Measurements from ENCODE around the gene SPIN2A. TPM values are rescaled to one million over a fixed set of nuclear protein-coding genes. Genes with fewer than 3 reads are reported as not detected.
A peak's percentile ranks its signal among the peaks of the same experiment; 100 is the strongest.
"Not testable (repeated sequence)": the region's sequence is repeated elsewhere in the genome, so short reads cannot be mapped to it uniquely, and the experiment has no call there.

Gene SPIN2A
- total RNA-seq = 3.7 TPM

- not testable (repeated sequence) for H3K9ac ChIP-seq (ENCODE audit: low read depth in 1 of 3, low read length in 3 of 3); H3K27me3 ChIP-seq (ENCODE audit: control insufficient read depth in 3 of 3, insufficient read depth in 3 of 3, low read length in 3 of 3); H3K27ac ChIP-seq (ENCODE audit: low read depth, low read length); H3K9me3 ChIP-seq (ENCODE audit: control insufficient read depth in 3 of 3, low read length in 3 of 3); H3K36me3 ChIP-seq (ENCODE audit: control insufficient read depth in 3 of 3, insufficient read depth in 3 of 3, low read length in 3 of 3); H3K4me1 ChIP-seq (ENCODE audit: control insufficient read depth in 3 of 3, insufficient read depth in 3 of 3, low read length in 3 of 3)
- peak within 1 kb of the TSS; percentile 21 to 49 (median 48) for H3K4me3 ChIP-seq (ENCODE audit: low read length in 3 of 3)
These were observed at the start of gene SPIN2A for GRCh38 chrX:57137073-57137472. Gene SPIN2A (minus strand): TSS chrX:57137397. CDS start chrX:57136597, 800 bp downstream.

DNA sequence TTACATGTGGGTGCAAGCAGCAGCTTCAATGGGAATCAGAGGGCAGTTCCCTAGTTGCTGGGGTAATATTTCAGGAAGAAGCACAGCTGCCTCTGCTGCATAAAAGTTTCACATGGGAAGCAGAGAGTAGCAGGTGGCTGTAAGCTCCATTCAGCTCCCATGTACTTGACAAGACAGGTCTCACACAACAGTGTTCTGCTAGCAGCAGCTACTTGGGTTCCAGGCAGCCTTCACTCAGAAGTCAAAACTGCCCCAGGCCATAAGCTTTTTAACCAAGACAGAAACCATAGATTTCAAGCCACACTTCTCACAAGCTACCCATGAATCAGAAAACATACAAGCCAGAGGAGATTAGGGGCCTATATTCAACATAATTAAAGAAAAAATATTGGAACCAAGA is 41.4 kb upstream of the SPIN2A start:
- Histone ChIP-seq H3K36me3 (ENCODE audit: control insufficient read depth in 3 of 3, insufficient read depth in 3 of 3, low read length in 3 of 3) (no peaks in the 10 kb centered on the region), H3K4me3 (ENCODE audit: low read length in 3 of 3) (no peak overlapping the region), H3K9ac (ENCODE audit: low read depth in 1 of 3, low read length in 3 of 3) (no peak overlapping the region), H3K27ac (ENCODE audit: low read depth, low read length) (no peak overlapping the region), H3K4me1 (ENCODE audit: control insufficient read depth in 3 of 3, insufficient read depth in 3 of 3, low read length in 3 of 3) (no peaks in the 10 kb centered on the region), H3K27me3 (ENCODE audit: control insufficient read depth in 3 of 3, insufficient read depth in 3 of 3, low read length in 3 of 3) (no peaks in the 10 kb centered on the region), H3K9me3 (ENCODE audit: control insufficient read depth in 3 of 3, low read length in 3 of 3) (no peaks in the 10 kb centered on the region)

DNA sequence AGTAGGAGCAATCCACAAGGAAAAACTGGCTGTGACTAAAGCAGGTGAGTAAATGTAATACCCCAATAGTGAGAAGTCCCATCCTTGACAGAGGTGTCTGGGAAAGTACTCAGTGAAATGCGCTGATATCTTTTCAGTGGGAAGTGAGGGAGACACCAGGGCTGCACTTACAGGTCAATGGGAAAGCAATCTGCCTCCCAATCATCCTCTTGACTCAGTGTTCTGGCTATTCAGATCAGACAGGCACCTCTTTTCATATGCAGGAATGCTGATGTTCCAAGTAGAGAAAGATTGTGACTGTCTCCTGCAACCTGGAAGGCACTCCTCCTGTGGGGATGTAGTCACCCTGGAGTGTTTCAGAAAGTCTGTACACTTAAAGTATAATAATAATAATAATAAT is 39.9 kb upstream of the SPIN2A start:
- no peak overlapping the region for H3K9ac ChIP-seq (ENCODE audit: low read depth in 1 of 3, low read length in 3 of 3)
- H3K36me3 ChIP-seq (ENCODE audit: control insufficient read depth in 3 of 3, insufficient read depth in 3 of 3, low read length in 3 of 3) = no peaks in the 10 kb centered on the region
- no peaks in the 10 kb centered on the region for H3K27me3 ChIP-seq (ENCODE audit: control insufficient read depth in 3 of 3, insufficient read depth in 3 of 3, low read length in 3 of 3)
- H3K4me1 ChIP-seq (ENCODE audit: control insufficient read depth in 3 of 3, insufficient read depth in 3 of 3, low read length in 3 of 3) = no peaks in the 10 kb centered on the region
- no peak overlapping the region for H3K4me3 ChIP-seq (ENCODE audit: low read length in 3 of 3)
- no peaks in the 10 kb centered on the region for H3K9me3 ChIP-seq (ENCODE audit: control insufficient read depth in 3 of 3, low read length in 3 of 3)
- H3K27ac ChIP-seq (ENCODE audit: low read depth, low read length) = no peak overlapping the region

GRCh38 chrX:57172544-57172943 is 35.3 kb upstream of the SPIN2A start:
- Histone ChIP-seq H3K27me3 (ENCODE audit: control insufficient read depth in 3 of 3, insufficient read depth in 3 of 3, low read length in 3 of 3) (no peaks in the 10 kb centered on the region), H3K27ac (ENCODE audit: low read depth, low read length) (no peak overlapping the region), H3K36me3 (ENCODE audit: control insufficient read depth in 3 of 3, insufficient read depth in 3 of 3, low read length in 3 of 3) (no peaks in the 10 kb centered on the region), H3K4me3 (ENCODE audit: low read length in 3 of 3) (no peak overlapping the region), H3K4me1 (ENCODE audit: control insufficient read depth in 3 of 3, insufficient read depth in 3 of 3, low read length in 3 of 3) (no peaks in the 10 kb centered on the region), H3K9me3 (ENCODE audit: control insufficient read depth in 3 of 3, low read length in 3 of 3) (no peaks in the 10 kb centered on the region), H3K9ac (ENCODE audit: low read depth in 1 of 3, low read length in 3 of 3) (no peak overlapping the region)

DNA sequence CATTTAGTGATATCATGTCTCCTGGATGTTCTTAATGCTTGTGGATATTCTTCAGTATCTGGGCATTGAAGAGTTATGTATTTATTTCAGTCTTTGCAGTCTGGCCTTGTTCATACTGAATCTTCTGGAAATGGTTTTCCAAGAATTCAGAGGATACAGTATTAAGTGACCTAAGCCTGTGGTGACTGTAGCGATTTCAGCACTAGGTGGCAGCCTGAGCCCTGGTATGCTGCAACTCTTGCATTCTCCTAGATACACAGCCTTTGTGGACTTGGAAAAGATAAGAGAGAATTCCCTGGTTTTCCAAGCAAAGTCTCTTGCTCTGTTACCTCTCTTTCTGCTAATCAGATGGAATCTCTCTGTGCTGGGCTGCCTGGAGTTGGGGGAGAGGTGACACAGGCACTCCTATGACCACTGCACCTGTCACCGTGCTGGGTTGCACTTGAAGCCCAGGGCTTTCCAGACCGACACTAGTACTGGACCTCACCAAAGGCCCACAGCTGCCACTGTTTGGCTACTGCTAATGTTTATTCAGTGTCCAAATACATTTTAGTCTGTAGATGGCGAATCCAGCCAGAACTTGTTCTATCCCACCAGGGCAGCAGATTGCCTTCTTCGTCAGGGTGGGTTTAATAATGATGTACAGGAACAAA is 19.3 kb upstream of the SPIN2A start:
- Histone ChIP-seq H3K36me3 (ENCODE audit: control insufficient read depth in 3 of 3, insufficient read depth in 3 of 3, low read length in 3 of 3) (no peaks in the 10 kb centered on the region), H3K27ac (ENCODE audit: low read depth, low read length) (no peak overlapping the region), H3K4me1 (ENCODE audit: control insufficient read depth in 3 of 3, insufficient read depth in 3 of 3, low read length in 3 of 3) (no peaks in the 10 kb centered on the region), H3K27me3 (ENCODE audit: control insufficient read depth in 3 of 3, insufficient read depth in 3 of 3, low read length in 3 of 3) (no peaks in the 10 kb centered on the region), H3K4me3 (ENCODE audit: low read length in 3 of 3) (no peak overlapping the region), H3K9ac (ENCODE audit: low read depth in 1 of 3, low read length in 3 of 3) (no peak overlapping the region), H3K9me3 (ENCODE audit: control insufficient read depth in 3 of 3, low read length in 3 of 3) (no peaks in the 10 kb centered on the region)

DNA sequence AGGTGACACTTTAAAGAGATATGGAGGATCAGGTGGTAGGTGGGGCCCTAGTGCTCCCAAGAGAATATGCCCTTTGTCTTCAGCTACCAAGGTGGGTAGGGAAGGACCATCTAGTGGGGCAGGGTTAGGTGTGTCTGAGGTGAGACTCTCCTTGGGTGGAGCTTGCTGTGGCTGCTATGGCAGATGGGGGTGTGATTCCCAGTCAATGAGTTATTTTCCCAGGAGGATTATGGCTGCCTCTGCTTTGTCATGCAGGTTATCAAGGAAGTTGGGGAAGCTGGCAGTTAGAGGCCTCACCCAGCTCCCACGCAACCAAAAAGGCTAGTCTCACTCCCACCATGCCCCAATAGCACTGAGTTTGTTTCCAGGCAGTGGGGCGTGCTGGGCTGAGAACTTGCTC is 18.0 kb upstream of the SPIN2A start:
- Histone ChIP-seq H3K4me3 (ENCODE audit: low read length in 3 of 3) (no peak overlapping the region), H3K27me3 (ENCODE audit: control insufficient read depth in 3 of 3, insufficient read depth in 3 of 3, low read length in 3 of 3) (no peaks in the 10 kb centered on the region), H3K9ac (ENCODE audit: low read depth in 1 of 3, low read length in 3 of 3) (no peak overlapping the region), H3K9me3 (ENCODE audit: control insufficient read depth in 3 of 3, low read length in 3 of 3) (no peaks in the 10 kb centered on the region), H3K4me1 (ENCODE audit: control insufficient read depth in 3 of 3, insufficient read depth in 3 of 3, low read length in 3 of 3) (no peaks in the 10 kb centered on the region), H3K27ac (ENCODE audit: low read depth, low read length) (no peak overlapping the region), H3K36me3 (ENCODE audit: control insufficient read depth in 3 of 3, insufficient read depth in 3 of 3, low read length in 3 of 3) (no peaks in the 10 kb centered on the region)

- H3K27ac ChIP-seq (ENCODE audit: low read depth, low read length); H3K4me3 ChIP-seq (ENCODE audit: low read length in 3 of 3); H3K4me1 ChIP-seq (ENCODE audit: control insufficient read depth in 3 of 3, insufficient read depth in 3 of 3, low read length in 3 of 3); H3K36me3 ChIP-seq (ENCODE audit: control insufficient read depth in 3 of 3, insufficient read depth in 3 of 3, low read length in 3 of 3); H3K27me3 ChIP-seq (ENCODE audit: control insufficient read depth in 3 of 3, insufficient read depth in 3 of 3, low read length in 3 of 3); H3K9me3 ChIP-seq (ENCODE audit: control insufficient read depth in 3 of 3, low read length in 3 of 3); H3K9ac ChIP-seq (ENCODE audit: low read depth in 1 of 3, low read length in 3 of 3): not testable (repeated sequence)
These were observed 15.0 kb upstream of the SPIN2A start for GRCh38 chrX:57152222-57152621.

- Histone ChIP-seq H3K36me3 (ENCODE audit: control insufficient read depth in 3 of 3, insufficient read depth in 3 of 3, low read length in 3 of 3) (no peaks in the 10 kb centered on the region), H3K4me3 (ENCODE audit: low read length in 3 of 3) (no peak overlapping the region), H3K4me1 (ENCODE audit: control insufficient read depth in 3 of 3, insufficient read depth in 3 of 3, low read length in 3 of 3) (no peaks in the 10 kb centered on the region), H3K27me3 (ENCODE audit: control insufficient read depth in 3 of 3, insufficient read depth in 3 of 3, low read length in 3 of 3) (no peaks in the 10 kb centered on the region), H3K9ac (ENCODE audit: low read depth in 1 of 3, low read length in 3 of 3) (no peak overlapping the region), H3K27ac (ENCODE audit: low read depth, low read length) (no peak overlapping the region), H3K9me3 (ENCODE audit: control insufficient read depth in 3 of 3, low read length in 3 of 3) (no peaks in the 10 kb centered on the region)
These were observed 1.5 kb upstream of the SPIN2A start for GRCh38 chrX:57138674-57139073.

DNA sequence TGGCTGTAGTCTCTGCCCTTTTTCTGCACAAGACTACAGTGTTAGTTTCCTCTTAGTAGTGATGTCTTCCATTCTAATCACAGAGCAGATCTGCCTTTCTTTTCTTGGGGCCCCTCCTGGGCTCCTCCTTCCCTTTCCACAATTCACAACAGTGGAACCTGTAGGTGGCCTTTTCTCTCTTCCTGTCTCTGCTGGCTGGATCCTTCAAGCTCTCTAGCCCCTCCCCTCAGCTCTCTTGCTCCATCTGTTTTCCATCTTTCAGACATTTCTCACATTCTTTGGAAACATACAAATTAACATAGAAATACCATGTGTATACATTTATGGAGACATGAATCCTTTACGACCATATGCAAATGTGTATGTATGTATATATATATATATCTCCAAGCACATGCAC is 304 bp upstream of the SPIN2A start:
- no peaks in the 10 kb centered on the region for H3K36me3 ChIP-seq (ENCODE audit: control insufficient read depth in 3 of 3, insufficient read depth in 3 of 3, low read length in 3 of 3)
- peak overlapping the region; percentile 21 to 49 (median 48) for H3K4me3 ChIP-seq (ENCODE audit: low read length in 3 of 3)
- H3K27ac ChIP-seq (ENCODE audit: low read depth, low read length) = no peak overlapping the region

DNA sequence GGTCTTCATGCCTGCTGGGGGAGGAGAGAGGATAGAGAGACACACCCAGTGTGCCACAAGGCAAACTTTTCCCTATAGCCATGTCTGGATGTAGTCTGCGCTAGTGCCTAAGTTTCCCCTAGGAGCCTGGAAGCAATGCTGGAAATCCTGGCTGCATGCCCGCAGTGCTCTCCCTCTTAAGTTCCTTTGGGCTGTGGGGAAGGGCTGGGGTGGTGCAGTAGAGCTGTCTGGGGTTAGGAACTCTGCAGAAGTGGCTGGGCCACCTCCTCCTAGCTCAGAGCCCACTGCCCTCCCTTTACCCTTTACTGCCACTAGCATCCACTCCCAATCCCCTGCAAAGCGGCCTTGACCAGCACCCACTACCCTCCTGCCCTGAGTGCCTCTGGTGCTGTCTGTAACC is 608 bp downstream of the SPIN2A start:
- H3K27ac ChIP-seq (ENCODE audit: low read depth, low read length); H3K4me1 ChIP-seq (ENCODE audit: control insufficient read depth in 3 of 3, insufficient read depth in 3 of 3, low read length in 3 of 3); H3K9ac ChIP-seq (ENCODE audit: low read depth in 1 of 3, low read length in 3 of 3); H3K4me3 ChIP-seq (ENCODE audit: low read length in 3 of 3); H3K9me3 ChIP-seq (ENCODE audit: control insufficient read depth in 3 of 3, low read length in 3 of 3); H3K27me3 ChIP-seq (ENCODE audit: control insufficient read depth in 3 of 3, insufficient read depth in 3 of 3, low read length in 3 of 3); H3K36me3 ChIP-seq (ENCODE audit: control insufficient read depth in 3 of 3, insufficient read depth in 3 of 3, low read length in 3 of 3): not testable (repeated sequence)

More for the DNA sequence above, 304 bp upstream of the SPIN2A start:
- H3K9me3 ChIP-seq (ENCODE audit: control insufficient read depth in 3 of 3, low read length in 3 of 3) = no peaks in the 10 kb centered on the region
- no peaks in the 10 kb centered on the region for H3K27me3 ChIP-seq (ENCODE audit: control insufficient read depth in 3 of 3, insufficient read depth in 3 of 3, low read length in 3 of 3)
- no peak overlapping the region for H3K9ac ChIP-seq (ENCODE audit: low read depth in 1 of 3, low read length in 3 of 3)
- H3K4me1 ChIP-seq (ENCODE audit: control insufficient read depth in 3 of 3, insufficient read depth in 3 of 3, low read length in 3 of 3) = no peaks in the 10 kb centered on the region

DNA sequence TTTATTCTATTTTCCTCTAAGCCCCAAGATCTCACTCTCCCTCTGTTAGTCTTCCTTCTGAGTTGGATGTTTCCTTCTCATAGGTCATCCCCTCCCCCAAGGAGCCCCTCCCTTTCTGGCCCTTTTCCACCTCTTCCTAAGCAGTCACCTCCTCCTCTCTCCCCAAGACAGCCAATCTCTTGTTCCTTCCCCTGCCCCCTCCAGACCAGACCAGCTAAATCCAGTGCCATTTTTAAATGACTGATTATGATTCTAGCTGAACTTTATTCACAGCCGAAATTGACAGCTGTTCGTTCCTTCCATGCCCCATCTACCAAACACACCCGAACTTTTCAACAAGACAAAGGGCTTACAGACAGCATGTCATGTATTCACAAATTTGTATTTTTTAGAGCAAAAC is 1.9 kb downstream of the SPIN2A start:
- Histone ChIP-seq H3K27ac (ENCODE audit: low read depth, low read length) (no peak overlapping the region), H3K36me3 (ENCODE audit: control insufficient read depth in 3 of 3, insufficient read depth in 3 of 3, low read length in 3 of 3) (no peaks in the 10 kb centered on the region), H3K27me3 (ENCODE audit: control insufficient read depth in 3 of 3, insufficient read depth in 3 of 3, low read length in 3 of 3) (no peaks in the 10 kb centered on the region), H3K4me1 (ENCODE audit: control insufficient read depth in 3 of 3, insufficient read depth in 3 of 3, low read length in 3 of 3) (no peaks in the 10 kb centered on the region), H3K9me3 (ENCODE audit: control insufficient read depth in 3 of 3, low read length in 3 of 3) (no peaks in the 10 kb centered on the region), H3K9ac (ENCODE audit: low read depth in 1 of 3, low read length in 3 of 3) (no peak overlapping the region), H3K4me3 (ENCODE audit: low read length in 3 of 3) (no peak overlapping the region)

Data from skeletal muscle tissue (tissue), 4 donors.